Duodenal mucosa (tissue), 2 donors: ENCODE data around the gene CUX1.
"Not testable (repeated sequence)": the region's sequence is repeated elsewhere in the genome, so short reads cannot be mapped to it uniquely, and the experiment has no call there.

ENCODE experiments used
- H3K27ac ChIP-seq: one replicate; pipeline ENCODE4 v1.7.0; 2013; ENCODE audit warnings: low read depth, low read length
- H3K27me3 ChIP-seq, 2 donors: one replicate each; pipeline ENCODE4 v1.7.0; 2013; ENCODE audit warnings: low read length in 2 of 2, control low read depth in 1 of 2; ENCODE audit not compliant: insufficient read depth in 2 of 2, control insufficient read depth in 1 of 2
- H3K36me3 ChIP-seq, 2 donors: one replicate each; pipeline ENCODE4 v1.7.0; 2013; ENCODE audit warnings: low read length in 2 of 2, control low read depth in 1 of 2; ENCODE audit not compliant: insufficient read depth in 2 of 2, control insufficient read depth in 1 of 2
- H3K4me1 ChIP-seq, 2 donors: one replicate each; pipeline ENCODE4 v1.7.0; 2013; ENCODE audit warnings: low read length in 2 of 2, control low read depth in 1 of 2; ENCODE audit not compliant: insufficient read depth in 2 of 2, control insufficient read depth in 1 of 2
- H3K4me3 ChIP-seq, 2 donors: one replicate each; pipeline ENCODE4 v1.7.0; 2013; ENCODE audit warnings: low read length in 2 of 2, low read depth in 1 of 2
- H3K9ac ChIP-seq, 2 donors: one replicate each; pipeline ENCODE4 v1.7.0; 2013; ENCODE audit warnings: low read length in 2 of 2, low read depth in 1 of 2
- H3K9me3 ChIP-seq, 2 donors: one replicate each; pipeline ENCODE4 v1.7.0; 2013; ENCODE audit warnings: low read length in 2 of 2, control low read depth in 1 of 2; ENCODE audit not compliant: control insufficient read depth in 1 of 2

Gene CUX1

DNA sequence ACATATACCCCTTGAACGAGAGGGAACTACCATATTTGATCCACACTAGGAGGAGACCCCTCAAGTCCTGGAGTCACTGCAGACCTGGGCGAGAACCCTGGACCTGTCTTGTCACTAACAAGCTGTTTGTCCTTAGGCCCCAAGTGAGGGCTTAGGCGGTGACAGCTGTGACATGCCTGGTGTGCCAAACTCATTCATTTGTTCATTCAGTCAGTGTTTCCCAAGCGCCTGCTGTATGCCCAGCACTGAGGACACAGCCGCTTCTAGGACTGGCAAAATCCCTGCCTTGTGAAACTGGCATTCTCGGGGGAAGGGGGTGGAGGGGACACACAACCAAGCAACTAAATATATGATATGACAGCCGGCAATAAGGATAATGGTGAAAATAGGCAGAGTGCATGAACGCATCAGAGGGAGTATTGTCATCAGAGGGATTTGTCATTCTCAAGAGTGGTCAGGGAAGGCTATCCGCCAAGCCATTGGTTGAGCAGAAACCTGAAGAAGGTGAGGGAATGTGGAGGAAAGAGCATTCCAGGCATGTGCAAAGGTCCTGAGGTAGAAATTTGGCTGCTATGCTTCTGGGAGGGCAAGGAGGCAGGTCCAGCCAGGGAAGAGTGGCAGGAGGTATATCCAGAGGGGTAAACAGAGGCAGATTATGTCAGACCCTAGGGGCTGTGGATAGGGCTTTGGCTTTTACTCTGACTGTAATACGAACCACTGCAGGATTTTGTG is 480.2 kb downstream of the CUX1 start:
- Histone ChIP-seq H3K27me3 (no peaks in the 10 kb centered on the region), H3K4me1 (peaks cover 0 to 14% of the 10 kb centered on the region in 2 donors), H3K36me3 (no peaks in the 10 kb centered on the region), H3K9ac (no peak overlapping the region), H3K4me3 (no peak overlapping the region), H3K9me3 (no peaks in the 10 kb centered on the region), H3K27ac (no peak overlapping the region)

GRCh38 chr7:102300643-102301221 is 483.3 kb downstream of the CUX1 start:
- no peaks in the 10 kb centered on the region for H3K36me3 ChIP-seq
- no peak overlapping the region for H3K9ac ChIP-seq
- no peaks in the 10 kb centered on the region for H3K9me3 ChIP-seq
- H3K27me3 ChIP-seq = no peaks in the 10 kb centered on the region
- peaks cover 0 to 7% of the 10 kb centered on the region in 2 donors for H3K4me1 ChIP-seq
- H3K4me3 ChIP-seq = no peak overlapping the region
- H3K27ac ChIP-seq = no peak overlapping the region

- not testable (repeated sequence) for H3K36me3 ChIP-seq, H3K9ac ChIP-seq, H3K9me3 ChIP-seq, H3K27ac ChIP-seq, H3K4me3 ChIP-seq, H3K27me3 ChIP-seq, H3K4me1 ChIP-seq
These were observed 483.9 kb downstream of the CUX1 start for GRCh38 chr7:102301367-102301766.

DNA sequence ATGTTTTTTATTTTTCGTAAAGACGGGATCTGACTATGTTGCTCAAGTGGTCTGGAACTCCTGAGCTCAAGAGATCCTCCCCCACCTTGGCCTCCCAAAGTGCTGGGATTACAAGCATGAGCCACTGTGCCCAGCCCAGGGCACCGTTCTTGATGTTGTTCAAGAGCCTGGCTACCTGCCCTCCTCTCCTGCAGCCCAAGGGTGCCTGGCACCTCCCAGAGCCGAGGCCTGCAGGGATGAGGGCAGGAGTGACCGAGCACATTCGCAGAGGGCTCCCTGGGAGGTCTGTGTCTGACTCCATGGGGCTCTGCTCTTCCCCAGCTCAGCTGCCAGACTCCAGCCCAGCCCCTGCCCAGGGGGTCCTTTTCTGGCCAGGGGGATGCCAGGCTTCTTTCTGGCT is 484.6 kb downstream of the CUX1 start:
- no peaks in the 10 kb centered on the region for H3K36me3 ChIP-seq
- peaks cover 8 to 13% of the 10 kb centered on the region in 2 donors for H3K4me1 ChIP-seq
- H3K9me3 ChIP-seq = no peaks in the 10 kb centered on the region
- H3K27ac ChIP-seq = no peak overlapping the region
- H3K9ac ChIP-seq = no peak overlapping the region
- H3K27me3 ChIP-seq = no peaks in the 10 kb centered on the region
- no peak overlapping the region for H3K4me3 ChIP-seq

- no peaks in the 10 kb centered on the region for H3K9me3 ChIP-seq
- H3K9ac ChIP-seq = no peak overlapping the region
- no peak overlapping the region for H3K4me3 ChIP-seq
- no peak overlapping the region for H3K27ac ChIP-seq
- peaks cover 19 to 21% of the 10 kb centered on the region in 2 donors for H3K4me1 ChIP-seq
- no peaks in the 10 kb centered on the region for H3K36me3 ChIP-seq
- H3K27me3 ChIP-seq = no peaks in the 10 kb centered on the region
These were observed 486.4 kb downstream of the CUX1 start for GRCh38 chr7:102303669-102304422.

- H3K27me3 ChIP-seq = no peaks in the 10 kb centered on the region
- peaks cover 19 to 21% of the 10 kb centered on the region in 2 donors for H3K4me1 ChIP-seq
- no peak overlapping the region for H3K4me3 ChIP-seq
- H3K9ac ChIP-seq = no peak overlapping the region
- H3K9me3 ChIP-seq = no peaks in the 10 kb centered on the region
- H3K36me3 ChIP-seq = no peaks in the 10 kb centered on the region
- no peak overlapping the region for H3K27ac ChIP-seq
These were observed 487.2 kb downstream of the CUX1 start for GRCh38 chr7:102304668-102305067.

- Histone ChIP-seq H3K27me3 (no peaks in the 10 kb centered on the region), H3K27ac (no peak overlapping the region), H3K4me1 (peaks cover 19 to 21% of the 10 kb centered on the region in 2 donors), H3K9ac (no peak overlapping the region), H3K9me3 (no peaks in the 10 kb centered on the region), H3K36me3 (no peaks in the 10 kb centered on the region), H3K4me3 (no peak overlapping the region)
These were observed 488.2 kb downstream of the CUX1 start for GRCh38 chr7:102305414-102306268.

DNA sequence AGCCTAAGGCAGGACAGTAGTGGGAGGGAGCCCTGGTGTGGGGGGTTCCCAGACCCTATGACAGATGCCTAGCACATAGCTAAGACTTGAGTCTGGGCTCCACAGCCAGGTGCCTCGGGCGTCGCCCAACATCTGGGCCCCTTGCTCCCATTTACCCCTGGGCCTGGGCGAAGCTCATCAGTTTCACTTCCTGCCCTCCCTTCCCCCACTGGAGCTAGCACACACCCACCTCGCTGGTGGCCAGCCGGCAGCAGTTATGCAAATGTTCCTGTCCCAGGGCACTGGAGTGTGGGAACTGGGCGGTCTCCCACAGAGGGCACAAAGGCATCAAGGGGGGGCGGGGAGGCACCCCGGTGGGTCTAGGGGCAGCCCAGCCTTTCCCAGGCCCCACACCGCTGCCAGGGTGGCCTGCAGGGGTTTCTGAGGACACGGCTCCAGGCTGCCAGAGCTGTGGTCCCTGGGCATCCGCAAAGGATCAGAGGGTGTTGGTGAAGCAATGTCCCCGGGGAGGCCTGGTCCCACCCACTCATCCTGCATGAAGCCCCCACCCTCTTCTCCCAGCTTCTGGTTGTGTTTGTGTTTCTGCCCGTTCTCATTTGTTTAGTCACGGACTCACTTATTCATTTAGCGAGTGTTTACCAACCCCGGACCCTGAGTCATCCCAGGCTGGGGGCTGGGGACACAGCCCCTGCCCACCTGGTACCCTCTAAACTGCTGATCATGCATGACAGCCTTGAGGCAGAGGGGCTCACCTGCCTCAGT is 489.7 kb downstream of the CUX1 start:
- Histone ChIP-seq H3K36me3 (no peaks in the 10 kb centered on the region), H3K4me3 (peak overlapping the region; percentile 41 to 57), H3K27me3 (no peaks in the 10 kb centered on the region), H3K4me1 (peaks cover 19 to 21% of the 10 kb centered on the region in 2 donors), H3K27ac (no peak overlapping the region), H3K9me3 (no peaks in the 10 kb centered on the region), H3K9ac (no peak overlapping the region)

DNA sequence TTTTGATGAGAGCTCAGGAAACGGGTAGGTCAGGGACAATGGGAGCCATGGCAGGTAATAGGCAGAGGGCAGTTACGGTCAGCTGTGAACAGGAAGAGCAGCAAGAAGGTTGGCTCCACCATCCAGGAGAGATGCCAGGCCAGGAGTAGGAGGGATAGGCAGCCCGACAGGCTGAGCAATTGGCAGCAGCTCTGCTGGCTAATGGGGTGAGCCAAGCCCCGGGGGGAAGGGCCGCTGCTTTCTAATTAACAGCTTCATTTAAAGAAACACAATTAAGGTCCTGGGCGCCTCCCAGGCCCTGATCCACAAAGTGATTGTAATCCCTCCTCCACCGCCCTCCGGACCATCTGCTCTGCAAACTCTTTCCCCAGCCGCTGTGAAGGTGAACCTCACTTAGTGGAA is 493.0 kb downstream of the CUX1 start:
- Histone ChIP-seq H3K9me3 (no peaks in the 10 kb centered on the region), H3K27ac (no peak overlapping the region), H3K4me3 (no peak overlapping the region), H3K27me3 (no peaks in the 10 kb centered on the region), H3K9ac (no peak overlapping the region), H3K4me1 (peaks cover 13 to 21% of the 10 kb centered on the region in 2 donors), H3K36me3 (no peaks in the 10 kb centered on the region)
